Tibial nerve (tissue), 4 donors: ENCODE measurements around the gene PLA1A.

Experiments used
- EP300 ChIP-seq, 2 donors: sonication (generic); formaldehyde crosslinking; IDR thresholded peaks; one replicate each; pipeline ENCODE4 v1.6.1; 2017; ENCODE audit warnings: antibody characterized with exemption in 2 of 2, mild to moderate bottlenecking in 1 of 2
- TF ChIP-seq, protein P1 (sequence below), 5 experiments: fragments of 200-600 bp in 3 of 5; fragments of 450-650 bp in 2 of 5; sonication (generic) in 3 of 5; IDR thresholded peaks; one replicate each; pipeline ENCODE4 v1.5.1; 2016 to 2019; ENCODE audit warnings: antibody characterized with exemption in 5 of 5, mild to moderate bottlenecking in 3 of 5, moderate library complexity in 2 of 5

DNA sequence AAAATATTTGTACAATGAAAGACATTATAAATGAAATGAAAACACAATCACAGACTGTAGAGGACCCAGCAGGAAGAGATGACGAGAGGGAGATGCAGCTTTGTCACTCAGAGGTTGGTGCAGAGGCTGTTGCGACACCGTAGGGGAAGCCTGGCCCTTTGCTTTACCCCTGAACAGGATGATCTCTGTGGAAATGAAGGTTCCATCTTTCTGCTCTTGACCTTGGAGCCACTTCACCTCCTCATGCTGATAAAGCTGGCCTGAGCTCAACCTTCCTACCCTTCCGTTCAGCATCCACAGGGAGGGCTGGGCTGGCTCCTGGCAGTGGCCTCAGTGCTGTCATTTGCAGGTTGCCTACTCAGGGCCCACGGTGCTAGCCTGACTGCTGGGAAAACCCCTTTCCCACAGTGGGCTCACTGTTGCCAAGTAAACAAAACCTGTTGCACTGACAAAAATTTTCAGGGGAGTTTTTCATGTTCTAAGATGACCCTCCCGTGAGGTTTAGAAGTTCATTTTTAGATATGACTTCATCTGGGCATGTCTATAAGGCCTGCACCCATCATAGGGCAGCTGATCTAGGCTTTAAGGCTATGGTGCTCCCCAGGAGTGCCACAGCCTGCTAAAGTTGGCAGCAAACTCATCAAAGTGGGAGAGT, 35.3 kb upstream of the PLA1A start:
- TF ChIP-seq, protein P1, sequence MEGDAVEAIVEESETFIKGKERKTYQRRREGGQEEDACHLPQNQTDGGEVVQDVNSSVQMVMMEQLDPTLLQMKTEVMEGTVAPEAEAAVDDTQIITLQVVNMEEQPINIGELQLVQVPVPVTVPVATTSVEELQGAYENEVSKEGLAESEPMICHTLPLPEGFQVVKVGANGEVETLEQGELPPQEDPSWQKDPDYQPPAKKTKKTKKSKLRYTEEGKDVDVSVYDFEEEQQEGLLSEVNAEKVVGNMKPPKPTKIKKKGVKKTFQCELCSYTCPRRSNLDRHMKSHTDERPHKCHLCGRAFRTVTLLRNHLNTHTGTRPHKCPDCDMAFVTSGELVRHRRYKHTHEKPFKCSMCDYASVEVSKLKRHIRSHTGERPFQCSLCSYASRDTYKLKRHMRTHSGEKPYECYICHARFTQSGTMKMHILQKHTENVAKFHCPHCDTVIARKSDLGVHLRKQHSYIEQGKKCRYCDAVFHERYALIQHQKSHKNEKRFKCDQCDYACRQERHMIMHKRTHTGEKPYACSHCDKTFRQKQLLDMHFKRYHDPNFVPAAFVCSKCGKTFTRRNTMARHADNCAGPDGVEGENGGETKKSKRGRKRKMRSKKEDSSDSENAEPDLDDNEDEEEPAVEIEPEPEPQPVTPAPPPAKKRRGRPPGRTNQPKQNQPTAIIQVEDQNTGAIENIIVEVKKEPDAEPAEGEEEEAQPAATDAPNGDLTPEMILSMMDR (IDR thresholded peaks at IDR 0.05): no peak
- no peak for TF ChIP-seq EP300 (IDR thresholded peaks at IDR 0.05)
